GM20431 (cell line): ENCODE measurements around the gene KLHL10.

Experiments
- in situ Hi-C: fragments of 300-500 bp; cut with MseI, MboI; formaldehyde crosslinking; loops from one replicate; pipeline ENCODE4 v1.15.0; 2020; ENCODE audit warnings: low sequenced_read_pairs; ENCODE audit not compliant: unreplicated experiment

Gene KLHL10

DNA sequence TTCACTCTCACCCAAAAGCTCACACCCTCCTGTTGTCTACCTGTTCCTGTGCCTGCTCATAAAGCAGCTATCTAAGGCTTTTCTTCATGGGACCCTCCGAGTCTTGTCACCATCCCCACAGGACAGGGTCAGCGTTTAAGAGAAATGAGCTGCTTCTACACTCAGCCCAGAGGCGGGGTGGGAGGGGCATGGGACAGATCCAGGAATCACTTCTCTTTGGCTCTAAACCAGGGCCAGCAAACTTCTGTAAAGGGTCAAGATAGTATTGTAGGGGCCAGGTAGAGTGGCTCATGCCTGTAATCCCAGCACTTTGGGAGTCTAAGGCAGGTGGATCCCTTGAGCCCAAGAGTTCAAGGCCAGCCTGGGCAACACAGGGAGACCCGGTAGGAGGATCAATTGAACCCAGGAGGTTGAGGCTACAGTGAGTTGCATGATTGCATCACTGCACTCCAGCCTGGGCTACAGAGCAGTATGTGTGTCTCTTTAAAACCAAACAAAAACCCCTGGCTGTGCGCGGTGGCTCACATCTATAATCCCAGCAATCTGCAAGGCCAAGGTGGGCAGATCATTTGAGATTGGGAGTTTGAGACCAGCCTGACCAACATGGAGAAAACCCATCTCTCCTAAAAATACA, 50.8 kb downstream of the KLHL10 start:
- in situ Hi-C loops: no loop called here

DNA sequence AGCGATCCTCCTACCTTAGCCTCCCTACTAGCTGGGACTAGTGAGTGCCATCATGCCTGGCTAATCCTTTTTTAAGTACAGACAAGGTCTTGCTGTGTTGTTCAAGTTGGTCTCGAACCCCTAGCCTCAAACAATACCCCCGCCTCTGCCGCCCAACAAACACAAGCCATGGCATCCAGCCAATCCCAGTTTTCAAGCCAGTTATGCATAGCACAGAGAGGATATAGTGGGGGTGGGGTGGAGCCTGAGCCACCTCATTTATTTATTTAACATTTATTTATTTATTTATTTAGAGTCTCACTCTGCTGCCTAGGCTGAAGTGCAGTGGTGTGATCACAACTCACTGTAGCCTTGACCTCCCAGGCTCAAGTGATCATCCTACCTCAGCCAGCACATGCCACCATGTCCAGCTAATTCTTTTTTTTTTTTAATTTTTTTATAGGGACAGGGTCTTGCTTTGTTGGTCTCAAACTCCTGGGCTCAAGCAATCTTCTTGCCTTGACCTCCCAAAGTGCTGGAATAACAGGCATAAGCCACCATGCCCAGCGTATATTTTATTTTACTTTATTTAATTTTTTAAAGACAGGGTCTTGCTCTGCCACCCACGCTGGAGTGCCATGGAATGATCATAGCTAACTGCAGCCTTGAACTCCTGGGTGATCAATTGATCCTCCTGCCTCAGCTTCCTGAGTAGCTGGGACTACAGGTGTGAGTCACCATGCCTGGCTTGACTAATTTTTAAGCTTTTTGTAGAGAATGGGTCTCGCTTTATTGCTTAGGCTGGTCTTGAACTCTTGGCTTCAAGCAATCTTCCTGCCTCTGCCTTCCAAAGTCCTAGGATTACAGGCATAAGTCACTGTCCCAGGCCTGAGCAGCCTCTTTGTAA, 53.8 kb downstream of the KLHL10 start:
- in situ Hi-C loops: no loop called here

DNA sequence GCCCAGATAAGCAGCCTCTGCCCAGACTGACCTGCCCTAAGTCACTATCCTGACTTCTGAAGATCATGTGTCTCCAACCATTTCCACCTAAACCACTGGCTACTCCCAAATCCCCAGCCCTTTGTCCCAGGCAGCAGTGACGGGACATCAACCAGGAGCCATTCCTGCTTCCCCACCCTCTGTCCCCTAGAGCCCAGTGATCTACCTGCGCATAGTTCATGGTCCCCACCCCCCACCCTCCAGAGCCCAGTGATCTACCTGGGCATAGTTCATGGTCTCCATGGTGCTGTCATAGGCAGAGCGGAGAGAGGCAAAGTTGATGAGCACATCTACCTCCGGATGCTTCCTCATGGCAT, 54.4 kb downstream of the KLHL10 start:
- in situ Hi-C loops: no loop called here

DNA sequence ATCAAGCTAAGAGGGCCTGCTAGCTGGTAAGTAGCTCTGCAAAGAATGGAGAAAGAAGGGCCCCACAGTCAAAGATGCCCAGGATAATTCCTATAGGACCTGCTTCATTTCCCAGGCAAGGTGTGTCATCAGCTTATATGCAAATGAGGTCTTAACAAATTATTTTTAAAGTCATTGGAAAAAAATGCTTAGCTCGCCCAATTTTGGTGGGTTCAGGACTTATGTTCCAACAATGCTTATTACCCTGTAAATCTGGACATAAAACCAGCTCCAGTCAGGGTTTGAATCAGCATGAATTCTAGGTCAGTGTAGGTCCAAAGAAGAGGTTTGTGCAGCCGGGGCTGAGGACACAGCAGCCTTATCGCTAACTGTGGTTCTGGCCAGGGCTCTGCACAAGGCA, 55.8 kb downstream of the KLHL10 start:
- in situ Hi-C loops: no loop called here

DNA sequence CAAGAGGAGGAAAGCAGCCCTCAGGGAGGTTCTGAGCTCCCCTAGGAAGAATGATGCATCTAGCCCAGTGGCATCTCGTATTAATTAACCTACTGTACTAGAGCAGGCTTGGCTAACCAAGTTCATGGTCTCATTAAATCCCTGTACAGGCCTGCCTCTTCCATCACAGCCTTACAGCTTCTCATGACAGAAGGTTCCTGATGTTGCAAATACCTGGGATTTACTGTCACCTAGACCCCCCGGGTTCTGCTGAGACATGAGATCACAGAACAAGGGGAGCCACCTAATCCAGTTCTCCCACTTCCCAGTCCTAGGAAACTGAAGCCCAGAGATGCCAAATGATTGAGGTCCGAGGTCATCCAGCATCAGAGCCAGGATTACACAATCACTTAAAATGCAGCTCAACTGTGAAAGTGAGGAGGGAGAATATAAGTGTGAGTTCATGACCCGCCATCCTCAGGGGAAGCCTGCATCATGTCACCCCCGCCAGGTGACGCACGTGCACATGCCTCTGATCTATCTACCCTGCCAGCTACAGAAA, 57.2 kb downstream of the KLHL10 start:
- in situ Hi-C loops: no loop called here

DNA sequence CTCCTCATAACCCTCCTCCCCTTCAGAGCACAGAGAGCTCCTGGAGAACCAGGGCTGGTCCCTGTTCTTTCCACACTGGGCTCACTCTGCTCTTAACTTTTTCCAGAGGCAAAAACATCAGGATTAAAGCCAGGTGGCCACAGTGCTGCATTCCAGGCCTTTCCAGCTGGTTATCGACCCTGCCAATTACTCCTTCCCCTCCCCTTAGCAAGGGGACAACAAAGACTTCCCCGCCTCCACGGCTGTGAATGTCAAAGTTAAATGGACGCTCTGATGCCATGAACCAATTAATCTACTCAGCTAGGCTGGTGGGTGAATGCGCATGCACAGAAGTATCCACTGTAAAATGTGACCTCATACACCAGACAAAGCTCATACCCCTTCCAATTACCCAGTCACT, 58.0 kb downstream of the KLHL10 start:
- in situ Hi-C loops: no loop called here

DNA sequence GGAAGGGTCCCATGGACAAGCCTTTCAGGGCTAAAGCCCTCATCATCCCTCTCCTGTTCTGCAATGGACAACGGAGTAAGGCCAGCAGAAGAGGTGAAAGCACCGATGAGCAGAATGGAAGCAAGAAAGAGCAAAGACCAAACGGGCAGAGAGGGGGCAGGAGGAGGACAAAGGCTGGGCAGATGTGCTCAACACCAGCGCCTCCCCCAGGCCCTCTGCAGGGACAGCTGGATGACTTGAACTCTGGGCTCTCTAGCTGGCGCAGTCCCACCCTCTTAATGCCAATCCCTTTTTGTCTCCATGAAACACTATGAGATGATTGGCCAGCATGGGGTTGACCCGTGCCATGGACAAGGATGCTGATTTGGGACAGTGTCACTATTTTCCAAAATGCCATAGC, 59.1 kb downstream of the KLHL10 start:
- in situ Hi-C loops: no loop called here
